ENCODE data around the gene ALAS1. TPM values are rescaled to one million over a fixed set of nuclear protein-coding genes. Genes with fewer than 3 reads are reported as not detected.
A peak's percentile ranks its signal among the peaks of the same experiment; 100 is the strongest.
"Not testable (repeated sequence)": the region's sequence is repeated elsewhere in the genome, so short reads cannot be mapped to it uniquely, and the experiment has no call there.

Gene ALAS1
- total RNA-seq, 5 donors from 2014 or later (not counting 1 experiment from before 2014, with no cell fraction given): 12.2 to 32.7 (median 27.1) TPM

- no peaks in the 10 kb centered on the region for H3K36me3 Mint-ChIP-seq
- DNase-seq: no peak
- ATAC-seq (replicated peaks in 1 of 4): no peak
- no peaks in the 10 kb centered on the region for H3K27me3 Mint-ChIP-seq
- no peaks in the 10 kb centered on the region for H3K9me3 ChIP-seq
- no peaks in the 10 kb centered on the region for H3K9me3 Mint-ChIP-seq
- H3K36me3 ChIP-seq (ENCODE audit: control insufficient read depth in 2 of 2, extremely low read depth in 1 of 2, insufficient read depth in 1 of 2, low read length in 1 of 2): no peaks in the 10 kb centered on the region
- H3K4me3 ChIP-seq (ENCODE audit: control insufficient read depth in 1 of 2, extremely low read depth in 1 of 2, low read length in 1 of 2): no peak overlapping the region
- no peak overlapping the region for H3K4me3 Mint-ChIP-seq
- ChIA-PET CTCF (no interaction called here), POLR2A (no interaction called here)
- H3K27me3 ChIP-seq (replicated peaks in 1 of 2; ENCODE audit: control insufficient read depth in 2 of 2, extremely low read depth in 1 of 2, insufficient read depth in 2 of 2, low read length in 1 of 2): peaks cover 0 to 10% of the 10 kb centered on the region in 2 experiments
- 90% methylated on average over 10 of the region's 14 CpGs for WGBS (ENCODE audit: insufficient coverage)
- no peaks in the 10 kb centered on the region for H3K4me1 ChIP-seq (ENCODE audit: control insufficient read depth in 1 of 2, extremely low read depth in 1 of 2, insufficient read depth in 2 of 2, low read length in 2 of 2)
- peaks cover 0 to 8% (median 0%) of the 10 kb centered on the region in 3 donors for H3K4me1 Mint-ChIP-seq
- no peak overlapping the region for H3K27ac Mint-ChIP-seq
- no peak overlapping the region for H3K27ac ChIP-seq (ENCODE audit: low read length)
These were observed 22.4 kb upstream of the ALAS1 start for GRCh38 chr3:52175416-52176179.

- Mint-ChIP-seq H3K27me3 (no peaks in the 10 kb centered on the region), H3K4me1 (peaks cover 0 to 8% (median 0%) of the 10 kb centered on the region in 3 donors), H3K36me3 (no peaks in the 10 kb centered on the region), H3K27ac (no peak overlapping the region), H3K4me3 (no peak overlapping the region), H3K9me3 (no peaks in the 10 kb centered on the region)
- Histone ChIP-seq H3K27me3 (replicated peaks in 1 of 2; ENCODE audit: control insufficient read depth in 2 of 2, extremely low read depth in 1 of 2, insufficient read depth in 2 of 2, low read length in 1 of 2) (peaks cover 0 to 10% of the 10 kb centered on the region in 2 experiments), H3K4me3 (ENCODE audit: control insufficient read depth in 1 of 2, extremely low read depth in 1 of 2, low read length in 1 of 2) (no peak overlapping the region), H3K9me3 (no peaks in the 10 kb centered on the region), H3K4me1 (ENCODE audit: control insufficient read depth in 1 of 2, extremely low read depth in 1 of 2, insufficient read depth in 2 of 2, low read length in 2 of 2) (no peaks in the 10 kb centered on the region), H3K27ac (ENCODE audit: low read length) (no peak overlapping the region), H3K36me3 (ENCODE audit: control insufficient read depth in 2 of 2, extremely low read depth in 1 of 2, insufficient read depth in 1 of 2, low read length in 1 of 2) (no peaks in the 10 kb centered on the region)
- CTCF ChIA-PET: no interaction called here
- POLR2A ChIA-PET: no interaction called here
- 86% methylated on average over 8 of the region's 8 CpGs for WGBS (ENCODE audit: insufficient coverage)
- ATAC-seq (replicated peaks in 1 of 4) (no peak), DNase-seq (no peak)
These were observed 21.7 kb upstream of the ALAS1 start for GRCh38 chr3:52176180-52176752.

- no peaks in the 10 kb centered on the region for H3K36me3 Mint-ChIP-seq
- no peaks in the 10 kb centered on the region for H3K9me3 Mint-ChIP-seq
- no peak overlapping the region for H3K4me3 ChIP-seq (ENCODE audit: control insufficient read depth in 1 of 2, extremely low read depth in 1 of 2, low read length in 1 of 2)
- peaks cover 0 to 8% of the 10 kb centered on the region in 2 experiments for H3K4me1 ChIP-seq (ENCODE audit: control insufficient read depth in 1 of 2, extremely low read depth in 1 of 2, insufficient read depth in 2 of 2, low read length in 2 of 2)
- DNase-seq (no peak), ATAC-seq (replicated peaks in 1 of 4) (no peak)
- 94% methylated on average over 12 of the region's 15 CpGs for WGBS (ENCODE audit: insufficient coverage)
- H3K27ac Mint-ChIP-seq: no peak overlapping the region
- ChIA-PET CTCF (no interaction called here), POLR2A (no interaction called here)
- H3K27me3 Mint-ChIP-seq: no peaks in the 10 kb centered on the region
- H3K27ac ChIP-seq (ENCODE audit: low read length): no peak overlapping the region
- H3K4me1 Mint-ChIP-seq: peaks cover 0 to 12% (median 0%) of the 10 kb centered on the region in 3 donors
- H3K27me3 ChIP-seq (replicated peaks in 1 of 2; ENCODE audit: control insufficient read depth in 2 of 2, extremely low read depth in 1 of 2, insufficient read depth in 2 of 2, low read length in 1 of 2): peaks cover 0 to 10% of the 10 kb centered on the region in 2 experiments
- H3K36me3 ChIP-seq (ENCODE audit: control insufficient read depth in 2 of 2, extremely low read depth in 1 of 2, insufficient read depth in 1 of 2, low read length in 1 of 2): no peaks in the 10 kb centered on the region
- no peak overlapping the region for H3K4me3 Mint-ChIP-seq
- H3K9me3 ChIP-seq: no peaks in the 10 kb centered on the region
These were observed 20.8 kb upstream of the ALAS1 start for GRCh38 chr3:52176951-52177700.

GRCh38 chr3:52177701-52178042 is 20.3 kb upstream of the ALAS1 start:
- Mint-ChIP-seq H3K4me3 (no peak overlapping the region), H3K27ac (no peak overlapping the region)
- POLR2A ChIA-PET: no interaction called here

GRCh38 chr3:52178126-52178525 is 19.8 kb upstream of the ALAS1 start:
- WGBS (ENCODE audit: insufficient coverage): 87% methylated on average over 3 of the region's 4 CpGs
- H3K36me3 ChIP-seq (ENCODE audit: control insufficient read depth in 2 of 2, extremely low read depth in 1 of 2, insufficient read depth in 1 of 2, low read length in 1 of 2); DNase-seq; H3K27me3 Mint-ChIP-seq; ATAC-seq (replicated peaks in 1 of 4); H3K4me3 ChIP-seq (ENCODE audit: control insufficient read depth in 1 of 2, extremely low read depth in 1 of 2, low read length in 1 of 2); H3K9me3 Mint-ChIP-seq; H3K9me3 ChIP-seq; H3K36me3 Mint-ChIP-seq; H3K4me3 Mint-ChIP-seq; H3K27ac Mint-ChIP-seq; H3K27ac ChIP-seq (ENCODE audit: low read length); POLR2A ChIA-PET: not testable (repeated sequence)
- peaks cover 0 to 18% (median 5%) of the 10 kb centered on the region in 3 donors for H3K4me1 Mint-ChIP-seq
- Histone ChIP-seq H3K27me3 (replicated peaks in 1 of 2; ENCODE audit: control insufficient read depth in 2 of 2, extremely low read depth in 1 of 2, insufficient read depth in 2 of 2, low read length in 1 of 2) (peaks cover 0 to 10% of the 10 kb centered on the region in 2 experiments), H3K4me1 (ENCODE audit: control insufficient read depth in 1 of 2, extremely low read depth in 1 of 2, insufficient read depth in 2 of 2, low read length in 2 of 2) (peaks cover 0 to 17% of the 10 kb centered on the region in 2 experiments)
- CTCF ChIA-PET: interaction anchor here in 1 of 2 donors (0.6 kb wide), 1 partner anchor 185 kb away, joined by 3 read pairs; no protein-coding TSS in a partner anchor

More at GRCh38 chr3:52177701-52178042, 20.3 kb upstream of the ALAS1 start:
- 82% methylated on average over 3 of the region's 5 CpGs for WGBS (ENCODE audit: insufficient coverage)
- Mint-ChIP-seq H3K9me3 (no peaks in the 10 kb centered on the region), H3K4me1 (peaks cover 0 to 17% (median 5%) of the 10 kb centered on the region in 3 donors), H3K36me3 (no peaks in the 10 kb centered on the region), H3K27me3 (no peaks in the 10 kb centered on the region)
- CTCF ChIA-PET: no interaction called here
- Histone ChIP-seq H3K4me3 (ENCODE audit: control insufficient read depth in 1 of 2, extremely low read depth in 1 of 2, low read length in 1 of 2) (no peak overlapping the region), H3K9me3 (no peaks in the 10 kb centered on the region), H3K27me3 (replicated peaks in 1 of 2; ENCODE audit: control insufficient read depth in 2 of 2, extremely low read depth in 1 of 2, insufficient read depth in 2 of 2, low read length in 1 of 2) (peaks cover 0 to 10% of the 10 kb centered on the region in 2 experiments), H3K36me3 (ENCODE audit: control insufficient read depth in 2 of 2, extremely low read depth in 1 of 2, insufficient read depth in 1 of 2, low read length in 1 of 2) (no peaks in the 10 kb centered on the region), H3K4me1 (ENCODE audit: control insufficient read depth in 1 of 2, extremely low read depth in 1 of 2, insufficient read depth in 2 of 2, low read length in 2 of 2) (peaks cover 0 to 13% of the 10 kb centered on the region in 2 experiments), H3K27ac (ENCODE audit: low read length) (no peak overlapping the region)
- no peak for DNase-seq
- no peak for ATAC-seq (replicated peaks in 1 of 4)

- ATAC-seq (replicated peaks in 1 of 4): no peak
- H3K27ac ChIP-seq (ENCODE audit: low read length): no peak overlapping the region
- no peaks in the 10 kb centered on the region for H3K9me3 Mint-ChIP-seq
- H3K36me3 ChIP-seq (ENCODE audit: control insufficient read depth in 2 of 2, extremely low read depth in 1 of 2, insufficient read depth in 1 of 2, low read length in 1 of 2): no peaks in the 10 kb centered on the region
- no peaks in the 10 kb centered on the region for H3K27me3 Mint-ChIP-seq
- H3K27me3 ChIP-seq (replicated peaks in 1 of 2; ENCODE audit: control insufficient read depth in 2 of 2, extremely low read depth in 1 of 2, insufficient read depth in 2 of 2, low read length in 1 of 2): peaks cover 0 to 10% of the 10 kb centered on the region in 2 experiments
- H3K4me3 ChIP-seq (ENCODE audit: control insufficient read depth in 1 of 2, extremely low read depth in 1 of 2, low read length in 1 of 2): no peak overlapping the region
- H3K4me1 Mint-ChIP-seq: peaks cover 0 to 18% (median 5%) of the 10 kb centered on the region in 3 donors
- 100% methylated on average over 1 of the region's 1 CpG for WGBS (ENCODE audit: insufficient coverage)
- DNase-seq: no peak
- H3K9me3 ChIP-seq: no peaks in the 10 kb centered on the region
- H3K36me3 Mint-ChIP-seq: no peaks in the 10 kb centered on the region
- peak overlapping the region in 1 of 2 donors; percentile 11 for H3K27ac Mint-ChIP-seq
- peaks cover 0 to 17% of the 10 kb centered on the region in 2 experiments for H3K4me1 ChIP-seq (ENCODE audit: control insufficient read depth in 1 of 2, extremely low read depth in 1 of 2, insufficient read depth in 2 of 2, low read length in 2 of 2)
- H3K4me3 Mint-ChIP-seq: no peak overlapping the region
- CTCF ChIA-PET: interaction anchor here in 1 of 2 donors (0.6 kb wide), 1 partner anchor 185 kb away, joined by 3 read pairs; no protein-coding TSS in a partner anchor
- POLR2A ChIA-PET: interaction anchor here in 1 of 2 donors (0.6 kb wide), 1 partner anchor 587 kb away, joined by 3 read pairs; no protein-coding TSS in a partner anchor
These were observed 19.4 kb upstream of the ALAS1 start for GRCh38 chr3:52178537-52178936.

All from T-cell (primary cell).